DMS79 (cell line): Measurements from ENCODE around the gene MYO6.
A peak's percentile ranks its signal among the peaks of the same experiment; 100 is the strongest.
"Not testable (repeated sequence)": the region's sequence is repeated elsewhere in the genome, so short reads cannot be mapped to it uniquely, and the experiment has no call there.

ENCODE experiments used
- DNase-seq: peaks from one replicate; lab custom pipeline; 2025; lab: John Stamatoyannopoulos, UW

The MYO6 gene

GRCh38 chr6:75748743-75749538, at the start of gene MYO6:
TSS of gene MYO6 (plus strand) at chr6:75749239. CDS start at chr6:75817548, 68,309 bp downstream.
- peak; percentile 40 for DNase-seq

DNA sequence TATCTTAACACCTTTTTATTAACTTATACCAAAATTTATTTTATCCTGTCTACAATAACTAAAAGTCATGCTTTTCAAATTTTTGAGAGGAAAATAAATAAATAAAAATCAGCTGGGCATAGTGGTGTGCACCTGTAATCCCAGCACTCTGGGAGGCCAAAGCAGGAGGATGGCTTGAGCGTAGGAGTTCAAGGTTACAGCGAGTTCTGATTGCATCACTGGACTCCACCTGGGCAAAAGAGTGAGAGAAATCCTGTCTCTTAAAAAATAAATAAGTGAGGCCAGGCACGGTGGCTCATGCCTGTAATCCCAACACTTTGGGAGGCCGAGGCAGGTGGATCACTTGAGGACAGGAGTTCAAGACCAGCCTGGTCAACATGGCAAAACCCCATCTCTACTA, 40.7 kb upstream of the MYO6 start:
- not testable (repeated sequence) for DNase-seq

DNA sequence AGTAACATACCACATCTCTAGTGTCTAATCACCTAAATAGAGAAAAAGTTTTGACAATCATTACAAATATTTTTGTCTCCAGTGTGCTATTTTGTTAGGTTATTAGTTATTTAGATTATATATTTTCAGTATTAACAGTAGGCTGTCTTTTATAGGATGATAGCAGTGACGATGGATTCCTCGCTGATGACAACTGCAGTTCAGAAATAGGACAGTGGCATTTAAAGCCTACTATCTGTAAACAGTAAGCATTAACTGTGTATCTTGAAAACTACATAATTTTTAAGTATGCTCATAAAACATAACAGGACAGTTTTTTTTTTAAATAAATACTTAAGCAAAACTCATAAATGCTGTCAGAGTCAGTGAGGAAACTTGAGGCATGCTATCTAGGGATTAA, 37.9 kb upstream of the MYO6 start:
- no peak for DNase-seq

- no peak for DNase-seq
Measured at GRCh38 chr6:75719133-75719532, 29.9 kb upstream of the MYO6 start.

DNA sequence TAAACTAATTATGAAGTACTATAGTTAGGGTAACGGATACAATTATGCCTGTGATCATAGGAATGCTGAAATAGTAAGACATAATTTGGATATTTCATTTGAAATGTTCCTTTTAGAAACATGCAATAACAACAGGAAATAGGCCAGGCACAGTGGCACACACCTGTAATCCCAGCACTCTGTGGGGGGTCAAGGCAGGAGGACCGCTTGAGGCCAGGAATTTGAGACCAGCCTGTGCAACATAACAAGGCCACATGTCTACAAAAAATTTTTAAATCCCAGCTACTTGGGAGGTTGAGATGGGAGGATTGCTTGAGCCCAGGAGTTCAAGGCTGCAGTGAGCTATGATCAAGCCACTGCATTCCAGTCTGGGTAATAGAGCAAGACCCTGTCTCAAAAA, 25.7 kb upstream of the MYO6 start:
- DNase-seq = no peak

DNA sequence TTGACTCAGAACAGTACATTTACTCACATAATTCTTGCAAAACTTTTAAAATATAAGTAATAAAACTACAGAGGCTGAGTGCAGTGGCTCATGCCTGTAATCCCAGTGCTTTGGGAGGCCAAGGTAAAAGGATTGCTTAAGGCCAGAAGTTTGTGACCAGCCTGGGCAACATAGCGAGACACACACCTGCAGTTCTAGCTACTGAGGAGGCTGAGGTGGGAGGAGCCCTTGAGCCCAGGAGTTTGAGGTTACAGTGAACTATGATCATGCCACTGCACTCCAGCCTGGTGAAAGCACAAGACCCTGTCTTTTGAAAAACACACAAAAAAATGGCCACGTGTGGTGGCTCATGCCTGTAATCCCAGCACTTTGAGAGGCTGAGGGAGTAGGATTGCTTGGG, 21.8 kb upstream of the MYO6 start:
- DNase-seq = no peak

DNA sequence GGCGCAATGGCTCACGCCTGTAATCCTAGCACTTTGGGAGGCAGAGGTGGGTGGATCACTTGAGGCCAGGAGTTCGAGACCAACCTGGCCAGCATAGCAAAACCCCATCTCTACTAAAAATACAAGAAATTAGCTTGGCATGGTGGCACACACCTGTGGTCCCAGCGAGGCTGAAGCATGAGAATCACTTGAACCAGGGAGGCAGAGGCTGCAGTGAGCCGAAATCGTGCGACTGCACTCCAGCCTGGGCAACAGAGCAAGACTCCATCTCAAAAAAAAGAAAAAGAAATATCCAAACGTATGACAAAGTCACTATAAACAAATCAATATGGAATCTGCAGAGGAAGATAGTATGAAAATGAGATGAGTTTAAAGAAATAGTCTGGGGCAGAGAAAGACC, 18.0 kb upstream of the MYO6 start:
- not testable (repeated sequence) for DNase-seq

- no peak for DNase-seq
Measured at GRCh38 chr6:75735491-75736186, 13.4 kb upstream of the MYO6 start.

DNA sequence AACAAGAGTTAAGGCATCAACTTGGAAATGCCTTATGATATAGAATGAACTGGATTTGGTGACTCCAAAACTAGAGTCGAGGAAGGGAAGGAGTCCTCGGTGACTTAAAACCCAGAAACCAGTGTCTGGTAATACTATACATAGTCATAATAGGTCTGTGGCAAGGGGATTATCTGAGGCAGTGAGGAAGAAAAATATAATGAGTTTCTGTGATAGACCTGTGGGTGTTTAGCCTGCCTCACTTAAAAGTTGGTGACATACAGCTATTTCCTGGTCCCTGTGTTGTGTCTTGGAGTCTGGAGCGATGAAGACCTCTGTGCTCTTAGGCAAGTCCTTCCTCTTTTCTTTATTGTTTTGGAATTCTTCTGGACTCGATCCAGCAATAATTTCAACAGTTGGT, 5.1 kb upstream of the MYO6 start:
- DNase-seq = no peak

GRCh38 chr6:75745404-75745803, 3.6 kb upstream of the MYO6 start:
- no peak for DNase-seq

DNA sequence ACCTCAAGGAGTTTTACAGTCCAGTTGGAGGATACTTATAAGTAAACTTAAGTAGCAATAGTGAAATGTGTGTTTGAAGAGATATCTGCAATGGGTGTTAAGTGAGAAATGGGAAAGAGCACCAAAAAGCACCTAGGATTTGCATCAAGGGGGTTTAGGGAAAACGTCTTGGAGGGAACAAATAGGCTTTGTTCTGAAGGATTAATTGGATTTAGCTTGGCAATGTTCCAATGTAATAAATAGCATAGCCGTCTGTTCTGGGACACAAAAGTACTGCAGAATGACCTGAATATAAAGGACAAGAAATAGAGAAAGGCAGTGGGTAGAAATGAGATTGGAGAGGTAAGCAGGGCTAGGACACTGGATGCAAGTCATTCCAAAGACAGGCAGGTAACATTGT, 2.8 kb upstream of the MYO6 start:
- no peak for DNase-seq

GRCh38 chr6:75747152-75747992, 1.7 kb upstream of the MYO6 start:
- peak; percentile 70 for DNase-seq

DNA sequence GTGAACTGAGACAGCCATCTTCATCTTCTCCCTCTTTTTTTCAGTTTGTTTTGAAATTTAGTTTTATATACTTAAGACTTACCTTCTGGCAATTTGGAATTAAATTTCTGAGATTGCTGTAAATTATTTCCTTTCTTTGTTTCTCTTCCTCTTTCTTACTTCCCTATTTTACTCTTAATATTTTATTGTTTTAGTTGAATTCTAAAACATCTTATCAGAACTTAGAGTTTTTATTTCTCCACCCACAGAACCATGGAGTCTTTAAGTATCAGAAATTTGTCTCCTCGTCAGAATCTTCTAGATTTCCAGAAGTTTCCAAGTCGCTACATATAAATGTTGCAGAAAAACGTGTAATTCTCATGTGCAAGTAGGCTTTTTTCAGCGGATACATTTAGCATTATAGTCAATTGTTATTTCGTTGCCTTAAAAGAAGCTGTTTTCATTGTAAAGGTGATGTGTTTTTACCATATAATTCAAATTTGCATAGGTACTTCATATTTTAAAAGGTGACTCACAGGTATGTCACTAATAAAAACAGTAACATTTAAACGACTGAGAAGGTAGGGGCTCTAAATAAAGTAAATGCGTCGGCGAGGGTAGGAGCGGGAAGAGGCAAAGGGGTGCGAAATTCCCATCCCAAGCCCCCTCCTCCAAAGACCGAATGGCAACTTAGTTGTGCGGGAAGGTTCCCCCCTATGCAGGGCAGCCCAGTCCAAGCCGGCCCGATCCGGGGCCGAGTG, 866 bp upstream of the MYO6 start:
- no peak for DNase-seq

GRCh38 chr6:75751443-75751842, 2.4 kb downstream of the MYO6 start:
- DNase-seq = no peak

GRCh38 chr6:75752365-75752764, 3.3 kb downstream of the MYO6 start:
- DNase-seq = no peak

- no peak for DNase-seq
Measured at GRCh38 chr6:75755704-75756103, 6.7 kb downstream of the MYO6 start.

DNA sequence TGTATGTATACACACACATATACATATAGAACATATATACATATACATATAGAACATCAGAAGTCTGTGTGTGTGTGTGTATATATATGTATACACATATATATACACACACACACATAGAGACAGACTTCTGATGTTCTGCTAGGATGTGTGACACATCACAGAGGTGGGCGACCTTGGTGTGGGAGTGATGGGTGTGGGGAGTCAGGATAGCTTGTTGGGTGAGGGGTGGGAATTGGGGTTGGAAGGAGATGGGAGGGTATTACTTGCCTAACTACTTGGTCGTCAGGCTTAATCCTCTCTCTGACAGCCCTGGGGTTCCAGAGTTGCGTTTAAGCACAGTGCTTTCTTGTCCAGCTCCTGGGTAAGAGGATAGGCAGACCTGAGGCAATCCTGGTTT, 8.3 kb downstream of the MYO6 start:
- no peak for DNase-seq

DNA sequence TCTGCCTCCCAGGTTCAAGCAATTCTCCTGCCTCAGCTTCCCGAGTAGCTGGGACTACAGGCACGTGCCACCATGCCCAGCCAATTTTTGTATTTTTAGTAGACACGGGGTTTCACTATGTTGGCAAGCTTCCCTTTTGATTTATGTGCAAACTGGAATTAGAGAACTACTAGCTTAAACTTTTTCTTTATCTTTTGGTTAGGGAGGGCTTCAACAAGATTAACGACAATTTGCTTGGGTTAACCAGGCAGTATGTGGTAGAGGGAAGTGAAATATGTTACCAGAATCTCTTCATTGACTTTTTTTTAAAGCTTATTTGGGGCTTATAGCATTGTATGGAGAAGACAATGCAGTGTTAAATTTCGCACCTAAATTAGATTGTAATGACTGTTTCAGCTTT, 9.0 kb downstream of the MYO6 start:
- DNase-seq = no peak

- DNase-seq = peak; percentile 92
Measured at GRCh38 chr6:75759207-75759606, 10.2 kb downstream of the MYO6 start.

DNA sequence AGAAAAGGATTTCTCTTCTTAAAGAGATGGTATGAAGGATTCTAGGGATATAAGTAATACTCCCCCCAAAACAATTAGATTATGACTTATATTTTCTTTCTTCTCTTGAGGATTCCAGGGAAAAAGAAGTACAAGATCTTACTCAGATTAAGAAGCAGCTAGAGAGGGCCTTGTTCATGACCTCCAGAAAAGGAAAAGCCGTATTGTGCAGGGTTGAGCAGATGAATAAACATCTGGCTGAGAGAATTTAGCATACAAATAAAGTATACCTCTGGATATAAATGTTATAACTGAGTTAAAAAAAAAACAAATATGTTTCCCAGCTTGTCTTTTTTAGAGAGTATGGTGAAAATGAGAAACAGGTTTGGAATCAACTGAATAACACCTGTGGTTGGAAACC, 11.3 kb downstream of the MYO6 start:
- no peak for DNase-seq

- DNase-seq = no peak
Measured at GRCh38 chr6:75761489-75761888, 12.4 kb downstream of the MYO6 start.

GRCh38 chr6:75762063-75762462, 13.0 kb downstream of the MYO6 start:
- no peak for DNase-seq
